Right kidney (tissue), 1 donor: Measurements from ENCODE around the gene HSD11B1.

ENCODE experiments used
- DNase-seq: peaks from one replicate; pipeline ENCODE4 v3.0.0-alpha.2; 2016

Gene HSD11B1

GRCh38 chr1:209756615-209757445 is 52.2 kb downstream of the HSD11B1 start:
- no peak for DNase-seq

GRCh38 chr1:209758400-209758799 is 53.8 kb downstream of the HSD11B1 start:
- no peak for DNase-seq

- DNase-seq, result no peak
Measured at GRCh38 chr1:209759829-209760359, 55.2 kb downstream of the HSD11B1 start.

- no peak for DNase-seq
Measured at GRCh38 chr1:209761011-209761635, 56.5 kb downstream of the HSD11B1 start.

- no peak for DNase-seq
Measured at GRCh38 chr1:209766051-209766450, 61.4 kb downstream of the HSD11B1 start.

- DNase-seq, result no peak
Measured at GRCh38 chr1:209767096-209767495, 62.5 kb downstream of the HSD11B1 start.

GRCh38 chr1:209767706-209768105 is 63.1 kb downstream of the HSD11B1 start:
- no peak for DNase-seq

GRCh38 chr1:209768354-209768774 is 63.7 kb downstream of the HSD11B1 start:
- DNase-seq, result no peak

GRCh38 chr1:209769171-209769904 is 64.7 kb downstream of the HSD11B1 start:
- DNase-seq, result peak; percentile 13

- DNase-seq, result no peak
Measured at GRCh38 chr1:209769971-209770370, 65.3 kb downstream of the HSD11B1 start.

- DNase-seq, result no peak
Measured at GRCh38 chr1:209770636-209771415, 66.2 kb downstream of the HSD11B1 start.

GRCh38 chr1:209772126-209772525 is 67.5 kb downstream of the HSD11B1 start:
- no peak for DNase-seq

GRCh38 chr1:209774592-209774991 is 69.9 kb downstream of the HSD11B1 start:
- DNase-seq, result no peak

GRCh38 chr1:209775678-209776077 is 71.0 kb downstream of the HSD11B1 start:
- DNase-seq, result no peak

GRCh38 chr1:209777587-209777986 is 72.9 kb downstream of the HSD11B1 start:
- DNase-seq, result no peak

GRCh38 chr1:209778102-209778501 is 73.5 kb downstream of the HSD11B1 start:
- no peak for DNase-seq

- no peak for DNase-seq
Measured at GRCh38 chr1:209780268-209780667, 75.6 kb downstream of the HSD11B1 start.

- DNase-seq, result peak; percentile 10
Measured at GRCh38 chr1:209783386-209783785, 78.7 kb downstream of the HSD11B1 start.
